ENCODE results near the gene AHRR. TPM values are rescaled to one million over a fixed set of nuclear protein-coding genes. Genes with fewer than 3 reads are reported as not detected.

AHRR gene
- polyA plus RNA-seq, 3 donors, result 0.15 TPM; not detected in 1

DNA sequence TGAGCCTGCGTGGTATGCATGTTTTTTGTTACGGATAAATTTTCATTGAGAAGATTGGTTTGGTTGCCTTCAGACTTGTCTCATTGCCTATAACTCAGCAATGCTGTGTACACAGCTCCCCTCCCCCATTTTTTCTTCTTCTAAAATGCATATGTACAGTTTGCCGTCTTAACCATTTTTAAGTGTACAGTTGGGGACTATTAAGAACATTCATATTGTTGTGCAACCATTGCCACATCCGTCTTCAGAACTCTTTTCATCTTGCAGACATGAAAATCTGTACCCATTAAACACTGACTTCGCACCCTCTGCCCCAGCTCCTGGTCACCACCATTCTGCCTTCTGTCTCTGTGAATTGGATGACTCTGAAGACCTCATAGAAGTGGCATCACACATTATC is 127.6 kb downstream of the AHRR start:
- Histone ChIP-seq H3K4me2 (replicated peaks; ENCODE audit: extremely low read depth, low read length, poor library complexity, severe bottlenecking) (no peak overlapping the region), H3K4me1 (ENCODE audit: control insufficient read depth in 1 of 2, insufficient read depth in 2 of 2, low read length in 2 of 2) (peaks cover 20 to 22% of the 10 kb centered on the region in 2 donors), H3K9ac (ENCODE audit: insufficient read depth, low read length, poor library complexity, severe bottlenecking) (no peak overlapping the region), H2AFZ (ENCODE audit: insufficient read depth, low read depth, low read length, poor library complexity, severe bottlenecking) (no peak overlapping the region), H3K79me2 (ENCODE audit: insufficient read depth, low read length) (peaks cover 25% of the 10 kb centered on the region), H3K36me3 (replicated peaks in 1 of 2; ENCODE audit: control insufficient read depth in 1 of 2, insufficient read depth in 2 of 2, low read length in 2 of 2) (peaks cover 67 to 81% of the 10 kb centered on the region in 2 donors), H3K9me3 (replicated peaks in 1 of 2; ENCODE audit: control insufficient read depth in 1 of 2, insufficient read depth in 1 of 2, low read length in 2 of 2) (peaks cover 3 to 18% of the 10 kb centered on the region in 2 donors), H3K27me3 (ENCODE audit: control insufficient read depth in 2 of 2, insufficient read depth in 2 of 2, low read length in 2 of 2) (no peaks in the 10 kb centered on the region), H4K20me1 (ENCODE audit: insufficient read depth, low read length) (peaks cover 82% of the 10 kb centered on the region), H3K27ac (ENCODE audit: low read depth in 1 of 2, low read length in 2 of 2) (peak overlapping the region in 1 of 2 donors; percentile 73), H3K4me3 (replicated peaks in 1 of 3; ENCODE audit: low read depth in 2 of 3, low read length in 3 of 3) (no peak overlapping the region)
- H3K27ac Mint-ChIP-seq, result peak overlapping the region in 5 of 7 donors; percentile 81 to 95 (median 93)
- WGBS (ENCODE audit: insufficient coverage), result 81% methylated on average over 2 of the region's 5 CpGs
- H3K36me3 Mint-ChIP-seq, result peaks cover 75 to 94% of the 10 kb centered on the region in 2 donors
- intact Hi-C loops (cut with micrococcal nuclease), result loop anchor here (5.0 to 10.0 kb wide), 5 partner anchors 96 to 456 kb away; partner anchors contain the start of genes CEP72 (in 2 of the 2) and PDCD6 (in 1 of the 2)
- DNase-seq, result no peak
- peaks cover 7 to 17% (median 10%) of the 10 kb centered on the region in 7 donors for H3K9me3 Mint-ChIP-seq
- H3K27me3 Mint-ChIP-seq (ENCODE audit: low read depth in 3 of 3), result peaks cover 0 to 3% (median 0%) of the 10 kb centered on the region in 3 donors
- peaks cover 29% of the 10 kb centered on the region for H3K4me1 Mint-ChIP-seq
- no peak overlapping the region for H3K4me3 Mint-ChIP-seq
- TF ChIP-seq, protein P1, sequence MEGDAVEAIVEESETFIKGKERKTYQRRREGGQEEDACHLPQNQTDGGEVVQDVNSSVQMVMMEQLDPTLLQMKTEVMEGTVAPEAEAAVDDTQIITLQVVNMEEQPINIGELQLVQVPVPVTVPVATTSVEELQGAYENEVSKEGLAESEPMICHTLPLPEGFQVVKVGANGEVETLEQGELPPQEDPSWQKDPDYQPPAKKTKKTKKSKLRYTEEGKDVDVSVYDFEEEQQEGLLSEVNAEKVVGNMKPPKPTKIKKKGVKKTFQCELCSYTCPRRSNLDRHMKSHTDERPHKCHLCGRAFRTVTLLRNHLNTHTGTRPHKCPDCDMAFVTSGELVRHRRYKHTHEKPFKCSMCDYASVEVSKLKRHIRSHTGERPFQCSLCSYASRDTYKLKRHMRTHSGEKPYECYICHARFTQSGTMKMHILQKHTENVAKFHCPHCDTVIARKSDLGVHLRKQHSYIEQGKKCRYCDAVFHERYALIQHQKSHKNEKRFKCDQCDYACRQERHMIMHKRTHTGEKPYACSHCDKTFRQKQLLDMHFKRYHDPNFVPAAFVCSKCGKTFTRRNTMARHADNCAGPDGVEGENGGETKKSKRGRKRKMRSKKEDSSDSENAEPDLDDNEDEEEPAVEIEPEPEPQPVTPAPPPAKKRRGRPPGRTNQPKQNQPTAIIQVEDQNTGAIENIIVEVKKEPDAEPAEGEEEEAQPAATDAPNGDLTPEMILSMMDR (IDR thresholded peaks at IDR 0.05), result no peak

GRCh38 chr5:451587-452458 is 130.3 kb downstream of the AHRR start:
- H3K27me3 Mint-ChIP-seq (ENCODE audit: low read depth in 3 of 3), result peaks cover 0 to 1% (median 0%) of the 10 kb centered on the region in 3 donors
- H4K20me1 ChIP-seq (ENCODE audit: insufficient read depth, low read length), result peaks cover 83% of the 10 kb centered on the region
- peaks cover 24% of the 10 kb centered on the region for H3K79me2 ChIP-seq (ENCODE audit: insufficient read depth, low read length)
- H3K4me2 ChIP-seq (replicated peaks; ENCODE audit: extremely low read depth, low read length, poor library complexity, severe bottlenecking), result no peak overlapping the region
- no peak overlapping the region for H3K27ac ChIP-seq (ENCODE audit: low read depth in 1 of 2, low read length in 2 of 2)
- no peaks in the 10 kb centered on the region for H3K27me3 ChIP-seq (ENCODE audit: control insufficient read depth in 2 of 2, insufficient read depth in 2 of 2, low read length in 2 of 2)
- peaks cover 3 to 18% of the 10 kb centered on the region in 2 donors for H3K9me3 ChIP-seq (replicated peaks in 1 of 2; ENCODE audit: control insufficient read depth in 1 of 2, insufficient read depth in 1 of 2, low read length in 2 of 2)
- H2AFZ ChIP-seq (ENCODE audit: insufficient read depth, low read depth, low read length, poor library complexity, severe bottlenecking), result no peak overlapping the region
- H3K27ac Mint-ChIP-seq, result no peak overlapping the region
- WGBS (ENCODE audit: insufficient coverage), result 83% methylated on average over 1 of the region's 5 CpGs
- peaks cover 80 to 100% of the 10 kb centered on the region in 2 donors for H3K36me3 ChIP-seq (replicated peaks in 1 of 2; ENCODE audit: control insufficient read depth in 1 of 2, insufficient read depth in 2 of 2, low read length in 2 of 2)
- no peak for DNase-seq
- peaks cover 16 to 21% of the 10 kb centered on the region in 2 donors for H3K4me1 ChIP-seq (ENCODE audit: control insufficient read depth in 1 of 2, insufficient read depth in 2 of 2, low read length in 2 of 2)
- H3K4me3 ChIP-seq (replicated peaks in 1 of 3; ENCODE audit: low read depth in 2 of 3, low read length in 3 of 3), result no peak overlapping the region
- no peak overlapping the region for H3K9ac ChIP-seq (ENCODE audit: insufficient read depth, low read length, poor library complexity, severe bottlenecking)
- H3K9me3 Mint-ChIP-seq, result peaks cover 7 to 17% (median 10%) of the 10 kb centered on the region in 7 donors
- TF ChIP-seq, protein P1 (IDR thresholded peaks at IDR 0.05), result no peak
- peaks cover 90 to 100% of the 10 kb centered on the region in 2 donors for H3K36me3 Mint-ChIP-seq
- peaks cover 19% of the 10 kb centered on the region for H3K4me1 Mint-ChIP-seq
- no peak overlapping the region for H3K4me3 Mint-ChIP-seq
- intact Hi-C loops (cut with micrococcal nuclease), result no loop called here
